HepG2 (cell line): ENCODE measurements around the gene CDH2. TPM values are rescaled to one million over a fixed set of nuclear protein-coding genes. Genes with fewer than 3 reads are reported as not detected.

Experiments
- ATAC-seq: fragments of 200-7000 bp; cut with Tn5 transposase; 3 replicates; pipeline ENCODE4 v1.9.1; 2020; ENCODE audit warnings: mild to moderate bottlenecking, moderate library complexity
- BruUV-seq: library from RNA; stranded (reverse); fragments of 400-500 nt; replicated peaks from 2 replicates; lab custom pipeline; 2021; lab: Mats Ljungman, UMichigan
- CTCF ChIA-PET: fragments of 300-600 bp; formaldehyde crosslinking; extraction: SDS; loops from one replicate; lab custom pipeline; 2021; ENCODE audit warnings: low total read pairs, inconsistent platforms, low intra/inter-chr PET ratio; lab: Yijun Ruan, JAX
- POLR2A ChIA-PET: fragments of 350-600 bp; sonication (Branson Sonifier 250); formaldehyde crosslinking; loops from one replicate; lab custom pipeline; 2020; ENCODE audit warnings: antibody characterized with exemption, inconsistent platforms; lab: Yijun Ruan, JAX
- DNase-seq: peaks from one replicate; pipeline ENCODE4 v3.0.0-alpha.2; 2015; ENCODE audit warnings: low spot score
- FAIRE-seq: peaks from 3 replicates; lab custom pipeline; 2011; peaks lifted over from hg19 to GRCh38; lab: Jason Lieb, UNC
- H2AFZ ChIP-seq: one replicate; pipeline ENCODE4 v1.6.1; 2011; ENCODE audit warnings: low read length, inconsistent platforms
- H3K27ac ChIP-seq: fragments of 300-600 bp; 3 replicates; pipeline ENCODE4 v1.8.0; 2011; ENCODE audit warnings: mixed run types, mild to moderate bottlenecking, mixed read lengths, low read length, inconsistent platforms; ENCODE audit not compliant: insufficient read depth; ENCODE audit errors: extremely low read length
- H3K27me3 ChIP-seq, 2 experiments: fragments of 200-600 bp in 1 of 2; 2 replicates in 1 of 2; 3 replicates in 1 of 2; pipeline versions ENCODE4 v1.6.0 to v1.8.0; 2011; ENCODE audit warnings: low read length in 2 of 2, mild to moderate bottlenecking in 2 of 2, moderate library complexity in 2 of 2, inconsistent platforms in 1 of 2; ENCODE audit not compliant: insufficient read depth in 2 of 2, control insufficient read depth in 1 of 2
- H3K36me3 ChIP-seq, 2 experiments: fragments of 200-600 bp in 1 of 2; replicated peaks in 1 of 2; 2 replicates in 1 of 2; 3 replicates in 1 of 2; pipeline versions ENCODE4 v1.5.1 to v1.8.0; 2011; ENCODE audit warnings: low read length in 2 of 2, inconsistent platforms in 1 of 2; ENCODE audit not compliant: insufficient read depth in 2 of 2, control insufficient read depth in 1 of 2
- H3K4me1 ChIP-seq: 2 replicates; pipeline ENCODE4 v1.5.1; 2012; ENCODE audit warnings: low read length, inconsistent platforms; ENCODE audit not compliant: insufficient read depth
- H3K4me2 ChIP-seq: 2 replicates; pipeline ENCODE4 v1.6.0; 2011; ENCODE audit warnings: low read depth, low read length, inconsistent platforms
- H3K4me3 ChIP-seq, 3 experiments: fragments of 200-600 bp in 1 of 3; sonication (generic), shearing (Covaris generic) in 1 of 3; replicated peaks in 1 of 3; 2 replicates each; pipeline ENCODE4 v1.5.1; 2011 to 2016; ENCODE audit warnings: low read length in 3 of 3, inconsistent platforms in 2 of 3, low read depth in 2 of 3, mild to moderate bottlenecking in 2 of 3, control low read depth in 1 of 3, mixed read lengths in 1 of 3; ENCODE audit not compliant: insufficient read depth in 1 of 3
- H3K79me2 ChIP-seq: one replicate; pipeline ENCODE4 v1.6.1; 2011; ENCODE audit warnings: low read length, inconsistent platforms; ENCODE audit not compliant: insufficient read depth
- H3K9ac ChIP-seq: 2 replicates; pipeline ENCODE4 v1.6.0; 2011; ENCODE audit warnings: mild to moderate bottlenecking, low read depth, low read length, inconsistent platforms; ENCODE audit not compliant: insufficient read depth
- H3K9me3 ChIP-seq: 2 replicates; pipeline ENCODE4 v1.5.1; 2012; ENCODE audit warnings: mild to moderate bottlenecking, low read length
- H4K20me1 ChIP-seq: 2 replicates; pipeline ENCODE4 v1.6.0; 2011; ENCODE audit warnings: inconsistent platforms, mild to moderate bottlenecking, low read length, moderate library complexity; ENCODE audit not compliant: insufficient read depth
- MAZ ChIP-seq, 2 experiments: sonication (generic) in 1 of 2; formaldehyde crosslinking in 1 of 2; IDR thresholded peaks; 2 replicates each; pipeline versions ENCODE4 v1.5.0 to v1.6.1; 2012 to 2020; ENCODE audit warnings: low read depth in 2 of 2, mild to moderate bottlenecking in 2 of 2, borderline replicate concordance in 1 of 2, improper control_type of control experiment in 1 of 2, low read length in 1 of 2, missing genetic modification reagents in 1 of 2, moderate library complexity in 1 of 2
- MLLT10 ChIP-seq: sonication (generic); formaldehyde crosslinking; IDR thresholded peaks from 2 replicates; pipeline ENCODE4 v1.4.0; 2020; ENCODE audit warnings: missing genetic modification reagents
- RXRA ChIP-seq: sonication (generic); formaldehyde crosslinking; IDR thresholded peaks from 2 replicates; pipeline ENCODE4 v1.5.1; 2020; ENCODE audit warnings: missing genetic modification reagents
- SRY ChIP-seq: sonication (generic); formaldehyde crosslinking; IDR thresholded peaks from 2 replicates; pipeline ENCODE4 v1.8.0; 2022; ENCODE audit warnings: mild to moderate bottlenecking, missing genetic modification reagents
- TSC22D2 ChIP-seq: sonication (generic); formaldehyde crosslinking; IDR thresholded peaks from 2 replicates; pipeline ENCODE4 v1.5.1; 2020; ENCODE audit warnings: missing genetic modification reagents, mild to moderate bottlenecking, borderline replicate concordance
- ZNF367 ChIP-seq: sonication (generic); formaldehyde crosslinking; IDR thresholded peaks from 2 replicates; pipeline ENCODE4 v1.4.0; 2020; ENCODE audit warnings: missing genetic modification reagents, borderline replicate concordance
- WGBS: methylation state at CpG from one replicate; pipeline ENCODE4 v1.1.6; 2017; ENCODE audit warnings: low lambda C conversion rate; 5-methylcytosine and 5-hydroxymethylcytosine counted together
- in situ Hi-C: cut with HindIII; loops from 2 replicates; pipeline ENCODE4 v1.10.0; 2017; ENCODE audit warnings: low pct_unique_long_range_greater_than_20kb; ENCODE audit not compliant: extremely low pct_ligation_motif_present
- intact Hi-C: fragments of 100-400 bp; cut with micrococcal nuclease; formaldehyde crosslinking; loops from one replicate; pipeline ENCODE4 v1.10.0; 2022; ENCODE audit not compliant: unreplicated experiment
- polyA plus RNA-seq, 8 experiments: library from polyadenylated mRNA; depleted of rRNA in 3 of 8; stranded (reverse) in 7 of 8; unstranded in 1 of 8; fragments of >200 nt; fragmentation: Illumina TruSeq in 4 of 8; extraction: Trizol in 4 of 8; gene quantifications; 2 replicates each; pipeline versions ENCODE4 v1.2.1 to v1.2.3, GENCODE V29; 2011 to 2016; ENCODE audit warnings: low read depth in 4 of 8, missing spikeins in 1 of 8, mixed read lengths in 1 of 8; ENCODE audit not compliant: insufficient read depth in 1 of 8
- total RNA-seq, 5 experiments: library from RNA; depleted of rRNA; stranded (reverse); fragments of >200 nt; fragmentation: Illumina TruSeq; extraction: Trizol; gene quantifications; 2 replicates each; pipeline ENCODE4 v1.2.3, GENCODE V29; 2016; ENCODE audit warnings: low read depth in 1 of 5
- TF ChIP-seq, protein P1 (sequence below): sonication (generic); formaldehyde crosslinking; IDR thresholded peaks from 2 replicates; pipeline ENCODE4 v1.9.0; 2022; ENCODE audit warnings: missing genetic modification reagents, mild to moderate bottlenecking, borderline replicate concordance
- TF ChIP-seq, protein P2 (sequence below): sonication (generic); formaldehyde crosslinking; IDR thresholded peaks from 2 replicates; pipeline ENCODE4 v1.5.0; 2020; ENCODE audit warnings: mild to moderate bottlenecking, missing genetic modification reagents, borderline replicate concordance
- TF ChIP-seq, protein P3 (sequence below): sonication (generic); formaldehyde crosslinking; IDR thresholded peaks from 2 replicates; pipeline ENCODE4 v1.4.0; 2020; ENCODE audit warnings: missing genetic modification reagents
- TF ChIP-seq, protein P4 (sequence below), 2 experiments: sonication (generic) in 1 of 2; formaldehyde crosslinking in 1 of 2; IDR thresholded peaks; 2 replicates each; pipeline versions ENCODE4 v1.4.0 to v1.6.1; 2016 to 2020; ENCODE audit warnings: borderline replicate concordance in 1 of 2, low read depth in 1 of 2, mild to moderate bottlenecking in 1 of 2, missing genetic modification reagents in 1 of 2
- TF ChIP-seq, protein P5 (sequence below): sonication (generic); formaldehyde crosslinking; IDR thresholded peaks from 2 replicates; pipeline ENCODE4 v1.5.0; 2020; ENCODE audit warnings: mild to moderate bottlenecking, low read depth, missing genetic modification reagents, borderline replicate concordance

The CDH2 gene
- total and polyA plus RNA-seq, 2 of the 13 experiments (the other 11 are each of a cell fraction or from before 2014, with no cell fraction given): 18.6 to 36.1 TPM

DNA sequence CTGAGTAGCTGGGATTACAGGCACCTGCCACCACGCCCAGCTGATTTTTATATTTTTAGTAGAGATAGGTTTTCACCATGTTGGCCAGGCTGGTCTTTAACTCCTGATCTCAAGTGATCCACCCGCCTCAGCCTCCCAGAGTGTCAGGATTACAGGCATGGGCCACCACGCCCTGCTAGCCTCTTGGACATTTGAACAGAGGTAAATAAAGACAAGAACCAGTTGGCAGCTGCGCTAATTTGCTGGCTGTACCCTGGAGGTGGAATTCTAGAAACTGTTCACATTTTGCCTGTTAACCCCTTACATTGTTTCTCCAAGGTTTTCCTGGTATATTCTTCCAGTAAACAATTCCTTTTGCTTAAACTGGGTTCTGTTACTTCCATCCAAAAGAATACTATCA is 132.9 kb downstream of the CDH2 start:
- Histone ChIP-seq H3K9ac (no peak overlapping the region), H3K4me3 (no peak overlapping the region), H3K36me3 (no peaks in the 10 kb centered on the region; a peak in 1 of 5 replicates), H3K79me2 (no peaks in the 10 kb centered on the region), H3K27me3 (no peaks in the 10 kb centered on the region), H3K4me2 (no peak overlapping the region), H3K27ac (no peak overlapping the region), H3K9me3 (no peaks in the 10 kb centered on the region), H2AFZ (no peak overlapping the region), H4K20me1 (no peaks in the 10 kb centered on the region), H3K4me1 (no peaks in the 10 kb centered on the region)
- CTCF ChIA-PET: no interaction called here
- no TSS peak for BruUV-seq
- ATAC-seq: no peak
- intact Hi-C loops: no loop called here
- POLR2A ChIA-PET: no interaction called here
- FAIRE-seq: no peak
- WGBS: 82% methylated on average over 4 of the region's 4 CpGs
- DNase-seq: no peak
- TF ChIP-seq, protein P1, sequence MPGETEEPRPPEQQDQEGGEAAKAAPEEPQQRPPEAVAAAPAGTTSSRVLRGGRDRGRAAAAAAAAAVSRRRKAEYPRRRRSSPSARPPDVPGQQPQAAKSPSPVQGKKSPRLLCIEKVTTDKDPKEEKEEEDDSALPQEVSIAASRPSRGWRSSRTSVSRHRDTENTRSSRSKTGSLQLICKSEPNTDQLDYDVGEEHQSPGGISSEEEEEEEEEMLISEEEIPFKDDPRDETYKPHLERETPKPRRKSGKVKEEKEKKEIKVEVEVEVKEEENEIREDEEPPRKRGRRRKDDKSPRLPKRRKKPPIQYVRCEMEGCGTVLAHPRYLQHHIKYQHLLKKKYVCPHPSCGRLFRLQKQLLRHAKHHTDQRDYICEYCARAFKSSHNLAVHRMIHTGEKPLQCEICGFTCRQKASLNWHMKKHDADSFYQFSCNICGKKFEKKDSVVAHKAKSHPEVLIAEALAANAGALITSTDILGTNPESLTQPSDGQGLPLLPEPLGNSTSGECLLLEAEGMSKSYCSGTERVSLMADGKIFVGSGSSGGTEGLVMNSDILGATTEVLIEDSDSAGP (CRISPR knock-in tag): no peak
- TF ChIP-seq, protein P2, sequence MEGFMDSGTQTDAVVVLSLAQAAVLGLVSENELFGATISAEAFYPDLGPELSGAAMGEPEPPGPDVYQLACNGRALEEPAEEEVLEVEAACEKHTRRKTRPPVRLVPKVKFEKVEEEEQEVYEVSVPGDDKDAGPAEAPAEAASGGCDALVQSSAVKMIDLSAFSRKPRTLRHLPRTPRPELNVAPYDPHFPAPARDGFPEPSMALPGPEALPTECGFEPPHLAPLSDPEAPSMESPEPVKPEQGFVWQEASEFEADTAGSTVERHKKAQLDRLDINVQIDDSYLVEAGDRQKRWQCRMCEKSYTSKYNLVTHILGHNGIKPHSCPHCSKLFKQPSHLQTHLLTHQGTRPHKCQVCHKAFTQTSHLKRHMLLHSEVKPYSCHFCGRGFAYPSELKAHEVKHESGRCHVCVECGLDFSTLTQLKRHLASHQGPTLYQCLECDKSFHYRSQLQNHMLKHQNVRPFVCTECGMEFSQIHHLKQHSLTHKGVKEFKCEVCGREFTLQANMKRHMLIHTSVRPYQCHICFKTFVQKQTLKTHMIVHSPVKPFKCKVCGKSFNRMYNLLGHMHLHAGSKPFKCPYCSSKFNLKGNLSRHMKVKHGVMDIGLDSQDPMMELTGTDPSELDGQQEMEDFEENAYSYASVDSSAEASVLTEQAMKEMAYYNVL (CRISPR knock-in tag): no peak
- TF ChIP-seq ZNF367 (CRISPR knock-in tag) (no peak), SRY (CRISPR knock-in tag) (no peak), RXRA (CRISPR knock-in tag) (no peak), TSC22D2 (CRISPR knock-in tag) (no peak), MLLT10 (CRISPR knock-in tag) (no peak), MAZ (IDR thresholded peaks at IDR 0.05; ENCODE audit: borderline replicate concordance, low read depth, low read length) (no peak), MAZ (CRISPR knock-in tag; IDR thresholded peaks at IDR 0.05; ENCODE audit: low read depth) (no peak)
- TF ChIP-seq, protein P3, sequence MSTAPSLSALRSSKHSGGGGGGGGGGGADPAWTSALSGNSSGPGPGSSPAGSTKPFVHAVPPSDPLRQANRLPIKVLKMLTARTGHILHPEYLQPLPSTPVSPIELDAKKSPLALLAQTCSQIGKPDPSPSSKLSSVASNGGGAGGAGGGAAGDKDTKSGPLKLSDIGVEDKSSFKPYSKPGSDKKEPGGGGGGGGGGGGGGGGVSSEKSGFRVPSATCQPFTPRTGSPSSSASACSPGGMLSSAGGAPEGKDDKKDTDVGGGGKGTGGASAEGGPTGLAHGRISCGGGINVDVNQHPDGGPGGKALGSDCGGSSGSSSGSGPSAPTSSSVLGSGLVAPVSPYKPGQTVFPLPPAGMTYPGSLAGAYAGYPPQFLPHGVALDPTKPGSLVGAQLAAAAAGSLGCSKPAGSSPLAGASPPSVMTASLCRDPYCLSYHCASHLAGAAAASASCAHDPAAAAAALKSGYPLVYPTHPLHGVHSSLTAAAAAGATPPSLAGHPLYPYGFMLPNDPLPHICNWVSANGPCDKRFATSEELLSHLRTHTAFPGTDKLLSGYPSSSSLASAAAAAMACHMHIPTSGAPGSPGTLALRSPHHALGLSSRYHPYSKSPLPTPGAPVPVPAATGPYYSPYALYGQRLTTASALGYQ (CRISPR knock-in tag): no peak
- TF ChIP-seq, protein P4, sequence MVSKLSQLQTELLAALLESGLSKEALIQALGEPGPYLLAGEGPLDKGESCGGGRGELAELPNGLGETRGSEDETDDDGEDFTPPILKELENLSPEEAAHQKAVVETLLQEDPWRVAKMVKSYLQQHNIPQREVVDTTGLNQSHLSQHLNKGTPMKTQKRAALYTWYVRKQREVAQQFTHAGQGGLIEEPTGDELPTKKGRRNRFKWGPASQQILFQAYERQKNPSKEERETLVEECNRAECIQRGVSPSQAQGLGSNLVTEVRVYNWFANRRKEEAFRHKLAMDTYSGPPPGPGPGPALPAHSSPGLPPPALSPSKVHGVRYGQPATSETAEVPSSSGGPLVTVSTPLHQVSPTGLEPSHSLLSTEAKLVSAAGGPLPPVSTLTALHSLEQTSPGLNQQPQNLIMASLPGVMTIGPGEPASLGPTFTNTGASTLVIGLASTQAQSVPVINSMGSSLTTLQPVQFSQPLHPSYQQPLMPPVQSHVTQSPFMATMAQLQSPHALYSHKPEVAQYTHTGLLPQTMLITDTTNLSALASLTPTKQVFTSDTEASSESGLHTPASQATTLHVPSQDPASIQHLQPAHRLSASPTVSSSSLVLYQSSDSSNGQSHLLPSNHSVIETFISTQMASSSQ (IDR thresholded peaks at IDR 0.05; ENCODE audit: low read depth): no peak
- TF ChIP-seq, protein P4 (CRISPR knock-in tag; IDR thresholded peaks at IDR 0.05; ENCODE audit: borderline replicate concordance): no peak
- TF ChIP-seq, protein P5, sequence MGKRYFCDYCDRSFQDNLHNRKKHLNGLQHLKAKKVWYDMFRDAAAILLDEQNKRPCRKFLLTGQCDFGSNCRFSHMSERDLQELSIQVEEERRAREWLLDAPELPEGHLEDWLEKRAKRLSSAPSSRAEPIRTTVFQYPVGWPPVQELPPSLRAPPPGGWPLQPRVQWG (CRISPR knock-in tag): no peak
- in situ Hi-C loops: no loop called here
